BLaER1 (cell line): Measurements from ENCODE around the gene MIPOL1.

Experiments
- H3K27ac ChIP-seq: shearing (Covaris generic); formaldehyde crosslinking; 2 replicates; pipeline ENCODE4 v1.8.1; 2022
- H3K27me3 ChIP-seq: shearing (Covaris generic); formaldehyde crosslinking; 2 replicates; pipeline ENCODE4 v1.8.1; 2022
- H3K36me3 ChIP-seq: shearing (Covaris generic); formaldehyde crosslinking; 2 replicates; pipeline ENCODE4 v1.8.1; 2022
- H3K4me1 ChIP-seq: shearing (Covaris generic); formaldehyde crosslinking; 2 replicates; pipeline ENCODE4 v1.8.1; 2022
- H3K4me2 ChIP-seq: shearing (Covaris generic); formaldehyde crosslinking; 2 replicates; pipeline ENCODE4 v1.8.1; 2022
- H3K4me3 ChIP-seq: shearing (Covaris generic); formaldehyde crosslinking; 2 replicates; pipeline ENCODE4 v1.8.1; 2022
- H3K9ac ChIP-seq: shearing (Covaris generic); formaldehyde crosslinking; 2 replicates; pipeline ENCODE4 v1.8.1; 2022
- H3K9me3 ChIP-seq: shearing (Covaris generic); formaldehyde crosslinking; 2 replicates; pipeline ENCODE4 v1.8.1; 2022
- H4K20me1 ChIP-seq: shearing (Covaris generic); formaldehyde crosslinking; 2 replicates; pipeline ENCODE4 v1.8.1; 2022
- Cebpa-rat ChIP-seq: shearing (Covaris generic); IDR thresholded peaks from 2 replicates; pipeline ENCODE4 v1.8.1; 2022

The MIPOL1 gene

GRCh38 chr14:37411079-37411735 lies 213.5 kb downstream of the MIPOL1 start:
- Histone ChIP-seq H3K4me2 (no peak overlapping the region), H3K9me3 (no peaks in the 10 kb centered on the region), H3K4me3 (no peak overlapping the region), H3K27ac (no peak overlapping the region), H3K27me3 (no peaks in the 10 kb centered on the region), H3K36me3 (no peaks in the 10 kb centered on the region), H4K20me1 (no peaks in the 10 kb centered on the region), H3K9ac (no peak overlapping the region), H3K4me1 (no peaks in the 10 kb centered on the region)
- TF ChIP-seq Cebpa-rat = no peak

- Histone ChIP-seq H3K4me1 (no peaks in the 10 kb centered on the region), H3K36me3 (no peaks in the 10 kb centered on the region), H3K4me2 (no peak overlapping the region), H3K27ac (no peak overlapping the region), H3K27me3 (no peaks in the 10 kb centered on the region), H3K9ac (no peak overlapping the region), H3K4me3 (no peak overlapping the region), H4K20me1 (no peaks in the 10 kb centered on the region), H3K9me3 (no peaks in the 10 kb centered on the region)
- no peak for TF ChIP-seq Cebpa-rat
These were observed 215.3 kb downstream of the MIPOL1 start for GRCh38 chr14:37413050-37413449.

- no peaks in the 10 kb centered on the region for H3K4me1 ChIP-seq
- no peak overlapping the region for H3K4me2 ChIP-seq
- H4K20me1 ChIP-seq = no peaks in the 10 kb centered on the region
- H3K27ac ChIP-seq = no peak overlapping the region
- H3K9ac ChIP-seq = no peak overlapping the region
- H3K27me3 ChIP-seq = no peaks in the 10 kb centered on the region
- TF ChIP-seq Cebpa-rat = no peak
- H3K36me3 ChIP-seq = no peaks in the 10 kb centered on the region
- H3K9me3 ChIP-seq = no peaks in the 10 kb centered on the region
- H3K4me3 ChIP-seq = no peak overlapping the region
These were observed 215.8 kb downstream of the MIPOL1 start for GRCh38 chr14:37413504-37414003.

- no peak overlapping the region for H3K27ac ChIP-seq
- no peak overlapping the region for H3K4me2 ChIP-seq
- H3K4me1 ChIP-seq = no peaks in the 10 kb centered on the region
- no peak overlapping the region for H3K4me3 ChIP-seq
- no peaks in the 10 kb centered on the region for H3K36me3 ChIP-seq
- no peak overlapping the region for H3K9ac ChIP-seq
- H4K20me1 ChIP-seq = no peaks in the 10 kb centered on the region
- no peaks in the 10 kb centered on the region for H3K27me3 ChIP-seq
- no peak for TF ChIP-seq Cebpa-rat
- H3K9me3 ChIP-seq = no peaks in the 10 kb centered on the region
These were observed 218.5 kb downstream of the MIPOL1 start for GRCh38 chr14:37416264-37416663.

GRCh38 chr14:37417151-37417550 lies 219.4 kb downstream of the MIPOL1 start:
- Histone ChIP-seq H3K36me3 (no peaks in the 10 kb centered on the region), H3K4me1 (no peaks in the 10 kb centered on the region), H3K9ac (no peak overlapping the region), H3K27ac (no peak overlapping the region), H3K27me3 (no peaks in the 10 kb centered on the region), H3K4me3 (no peak overlapping the region), H4K20me1 (no peaks in the 10 kb centered on the region), H3K9me3 (no peaks in the 10 kb centered on the region), H3K4me2 (no peak overlapping the region)
- no peak for TF ChIP-seq Cebpa-rat

- H3K9me3 ChIP-seq = no peaks in the 10 kb centered on the region
- no peak overlapping the region for H3K4me3 ChIP-seq
- H3K9ac ChIP-seq = no peak overlapping the region
- H4K20me1 ChIP-seq = no peaks in the 10 kb centered on the region
- no peaks in the 10 kb centered on the region for H3K36me3 ChIP-seq
- no peaks in the 10 kb centered on the region for H3K4me1 ChIP-seq
- no peaks in the 10 kb centered on the region for H3K27me3 ChIP-seq
- no peak for TF ChIP-seq Cebpa-rat
- H3K4me2 ChIP-seq = no peak overlapping the region
- no peak overlapping the region for H3K27ac ChIP-seq
These were observed 220.1 kb downstream of the MIPOL1 start for GRCh38 chr14:37417833-37418232.

GRCh38 chr14:37420622-37421021 lies 222.9 kb downstream of the MIPOL1 start:
- H3K4me3 ChIP-seq = no peak overlapping the region
- no peak overlapping the region for H3K4me2 ChIP-seq

GRCh38 chr14:37422319-37422718 lies 224.6 kb downstream of the MIPOL1 start:
- H3K9ac ChIP-seq = no peak overlapping the region
- H3K27ac ChIP-seq = no peak overlapping the region
- no peaks in the 10 kb centered on the region for H3K9me3 ChIP-seq
- no peaks in the 10 kb centered on the region for H3K36me3 ChIP-seq
- no peak overlapping the region for H3K4me3 ChIP-seq
- no peak for TF ChIP-seq Cebpa-rat
- H3K4me1 ChIP-seq = no peaks in the 10 kb centered on the region
- H4K20me1 ChIP-seq = no peaks in the 10 kb centered on the region
- no peak overlapping the region for H3K4me2 ChIP-seq
- H3K27me3 ChIP-seq = no peaks in the 10 kb centered on the region

More at GRCh38 chr14:37420622-37421021, 222.9 kb downstream of the MIPOL1 start:
- Histone ChIP-seq H3K9me3 (no peaks in the 10 kb centered on the region), H3K27ac (no peak overlapping the region), H3K4me1 (no peaks in the 10 kb centered on the region), H3K36me3 (no peaks in the 10 kb centered on the region), H3K9ac (no peak overlapping the region), H4K20me1 (no peaks in the 10 kb centered on the region), H3K27me3 (no peaks in the 10 kb centered on the region)
- no peak for TF ChIP-seq Cebpa-rat

- Histone ChIP-seq H4K20me1 (no peaks in the 10 kb centered on the region), H3K4me1 (no peaks in the 10 kb centered on the region), H3K9ac (no peak overlapping the region), H3K27ac (no peak overlapping the region), H3K9me3 (no peaks in the 10 kb centered on the region), H3K4me2 (no peak overlapping the region), H3K27me3 (no peaks in the 10 kb centered on the region), H3K36me3 (no peaks in the 10 kb centered on the region), H3K4me3 (no peak overlapping the region)
- no peak for TF ChIP-seq Cebpa-rat
These were observed 225.0 kb downstream of the MIPOL1 start for GRCh38 chr14:37422748-37423147.

- no peak overlapping the region for H3K4me3 ChIP-seq
- no peak for TF ChIP-seq Cebpa-rat
- no peaks in the 10 kb centered on the region for H3K27me3 ChIP-seq
- no peak overlapping the region for H3K4me2 ChIP-seq
- H3K9ac ChIP-seq = no peak overlapping the region
- no peak overlapping the region for H3K27ac ChIP-seq
- no peaks in the 10 kb centered on the region for H4K20me1 ChIP-seq
- H3K9me3 ChIP-seq = no peaks in the 10 kb centered on the region
- H3K4me1 ChIP-seq = no peaks in the 10 kb centered on the region
- no peaks in the 10 kb centered on the region for H3K36me3 ChIP-seq
These were observed 231.2 kb downstream of the MIPOL1 start for GRCh38 chr14:37428954-37429353.

GRCh38 chr14:37429618-37430017 lies 231.9 kb downstream of the MIPOL1 start:
- TF ChIP-seq Cebpa-rat = no peak
- no peaks in the 10 kb centered on the region for H3K27me3 ChIP-seq

More at GRCh38 chr14:37429618-37430017, 231.9 kb downstream of the MIPOL1 start:
- Histone ChIP-seq H3K4me2 (no peak overlapping the region), H3K9ac (no peak overlapping the region), H3K4me1 (no peaks in the 10 kb centered on the region), H3K36me3 (no peaks in the 10 kb centered on the region), H3K4me3 (no peak overlapping the region), H3K9me3 (no peaks in the 10 kb centered on the region), H3K27ac (no peak overlapping the region), H4K20me1 (no peaks in the 10 kb centered on the region)
